Spleen (tissue), 7 donors: ENCODE measurements around the gene SYT13.

Experiments
- POLR2A ChIP-seq, 3 donors: fragments of 450-650 bp; IDR thresholded peaks; one replicate each; pipeline ENCODE4 v1.5.1; 2017; ENCODE audit warnings: antibody characterized with exemption in 3 of 3, mild to moderate bottlenecking in 1 of 3
- POLR2AphosphoS5 ChIP-seq, 3 donors: sonication (generic); formaldehyde crosslinking; IDR thresholded peaks; one replicate each; pipeline ENCODE4 v1.5.1; 2017; ENCODE audit warnings: antibody characterized with exemption in 3 of 3
- TF ChIP-seq, protein P1 (sequence below), 11 experiments: fragments of 200-600 bp in 7 of 11; fragments of 450-650 bp in 4 of 11; sonication (generic) in 4 of 11; IDR thresholded peaks in 8 of 11; conservative IDR thresholded peaks in 3 of 11; 1 replicate in 7 of 11; 2 replicates in 4 of 11; pipeline versions ENCODE4 v1.4.0 to v1.8.0; 2016 to 2021; ENCODE audit warnings: antibody characterized with exemption in 11 of 11, inconsistent platforms in 4 of 11, mild to moderate bottlenecking in 1 of 11
- donor health status: DM: no; HTN: no; CAD: no; lungs with moderate emphysema.
- donor health status: DM: no; HTN: no; CAD: no.
- donor health status: DM: no; HTN: no; CAD: no.

DNA sequence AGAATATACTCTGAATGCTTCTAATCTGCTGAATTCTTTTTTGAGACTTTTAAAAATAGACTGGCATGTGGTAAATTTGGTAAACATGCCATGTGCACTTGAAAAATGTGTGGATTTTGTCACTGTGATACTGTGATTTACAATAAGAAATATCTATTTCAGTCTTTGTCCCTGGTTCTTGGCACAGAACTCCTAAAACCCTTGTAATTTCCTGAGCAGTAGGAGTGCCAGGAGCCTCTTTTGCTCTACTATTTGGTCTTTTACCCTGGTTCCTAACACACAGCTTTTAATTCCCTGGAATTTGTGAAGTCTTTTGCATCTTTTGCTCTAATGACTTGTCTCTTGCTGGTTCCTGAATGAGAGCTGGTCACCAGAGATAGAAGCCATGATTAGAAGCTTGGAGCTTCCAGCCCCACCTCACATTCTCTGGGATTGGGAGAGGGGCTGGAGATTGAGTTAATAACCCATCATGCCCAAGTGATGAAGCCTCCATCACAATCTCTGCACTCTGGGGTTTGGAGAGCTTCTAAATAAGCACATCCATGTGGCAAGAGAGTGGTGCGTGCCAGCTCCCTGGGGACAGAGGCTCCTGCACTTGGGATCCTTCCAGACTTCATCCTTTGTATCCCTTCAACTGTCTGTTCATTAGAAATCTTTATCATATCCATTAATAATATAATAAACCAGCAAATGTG, 27.2 kb upstream of the SYT13 start:
- TF ChIP-seq, protein P1, sequence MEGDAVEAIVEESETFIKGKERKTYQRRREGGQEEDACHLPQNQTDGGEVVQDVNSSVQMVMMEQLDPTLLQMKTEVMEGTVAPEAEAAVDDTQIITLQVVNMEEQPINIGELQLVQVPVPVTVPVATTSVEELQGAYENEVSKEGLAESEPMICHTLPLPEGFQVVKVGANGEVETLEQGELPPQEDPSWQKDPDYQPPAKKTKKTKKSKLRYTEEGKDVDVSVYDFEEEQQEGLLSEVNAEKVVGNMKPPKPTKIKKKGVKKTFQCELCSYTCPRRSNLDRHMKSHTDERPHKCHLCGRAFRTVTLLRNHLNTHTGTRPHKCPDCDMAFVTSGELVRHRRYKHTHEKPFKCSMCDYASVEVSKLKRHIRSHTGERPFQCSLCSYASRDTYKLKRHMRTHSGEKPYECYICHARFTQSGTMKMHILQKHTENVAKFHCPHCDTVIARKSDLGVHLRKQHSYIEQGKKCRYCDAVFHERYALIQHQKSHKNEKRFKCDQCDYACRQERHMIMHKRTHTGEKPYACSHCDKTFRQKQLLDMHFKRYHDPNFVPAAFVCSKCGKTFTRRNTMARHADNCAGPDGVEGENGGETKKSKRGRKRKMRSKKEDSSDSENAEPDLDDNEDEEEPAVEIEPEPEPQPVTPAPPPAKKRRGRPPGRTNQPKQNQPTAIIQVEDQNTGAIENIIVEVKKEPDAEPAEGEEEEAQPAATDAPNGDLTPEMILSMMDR (IDR thresholded peaks at IDR 0.05 in 8 of 11, conservative IDR thresholded peaks at IDR 0.05 in 3 of 11) = no peak
- TF ChIP-seq POLR2A (IDR thresholded peaks at IDR 0.05) (no peak), POLR2AphosphoS5 (IDR thresholded peaks at IDR 0.05) (no peak)
